Colonic mucosa (tissue), 4 donors: Measurements from ENCODE around the gene SCN1B. TPM values are rescaled to one million over a fixed set of nuclear protein-coding genes. Genes with fewer than 3 reads are reported as not detected.
A peak's percentile ranks its signal among the peaks of the same experiment; 100 is the strongest.
"Not testable (repeated sequence)": the region's sequence is repeated elsewhere in the genome, so short reads cannot be mapped to it uniquely, and the experiment has no call there.

Experiments used
- DNase-seq: peaks from one replicate; pipeline ENCODE4 v3.0.0-alpha.2; 2020
- H3K27ac ChIP-seq: fragments of 200-600 bp; one replicate; pipeline ENCODE4 v1.8.0; 2021
- H3K27me3 ChIP-seq: fragments of 200-600 bp; one replicate; pipeline ENCODE4 v1.8.0; 2021
- H3K36me3 ChIP-seq: fragments of 200-600 bp; one replicate; pipeline ENCODE4 v1.8.0; 2021
- H3K4me1 ChIP-seq: fragments of 200-600 bp; one replicate; pipeline ENCODE4 v1.8.0; 2021; ENCODE audit warnings: mild to moderate bottlenecking
- H3K4me3 ChIP-seq: fragments of 200-600 bp; one replicate; pipeline ENCODE4 v1.8.0; 2021
- H3K9ac ChIP-seq, 2 donors: one replicate each; pipeline ENCODE4 v1.7.0; 2013; ENCODE audit warnings: control low read depth in 2 of 2, low read depth in 2 of 2, low read length in 2 of 2
- H3K9me3 ChIP-seq: fragments of 200-600 bp; one replicate; pipeline ENCODE4 v1.8.0; 2021
- CTCF ChIP-seq: fragments of 200-600 bp; IDR thresholded peaks from one replicate; pipeline ENCODE4 v1.8.0; 2022; ENCODE audit warnings: antibody characterized with exemption, mild to moderate bottlenecking
- intact Hi-C: fragments of 100-400 bp; cut with DNase I; formaldehyde crosslinking; loops from one replicate; pipeline ENCODE4 v1.14.1; 2022
- total RNA-seq, 2 donors: library from RNA; stranded (reverse); fragmentation: NEBNext Ultra II Directional in 1 of 2; extraction: Animal tissue kit (Norgen Biotek cat#: 25700) in 1 of 2; gene quantifications; one replicate each; pipeline ENCODE4 v1.2.1, GENCODE V29; 2021
- donor health status: healthy.
- donor health status: DM: no; HTN: no; CAD: no.
- donor health status: DM: no; HTN: no; CAD: no.

SCN1B gene
- total RNA-seq, 2 donors from 2014 or later = 1.8 to 2.1 TPM

- H3K36me3 ChIP-seq = no peaks in the 10 kb centered on the region
These were observed 42.2 kb upstream of the SCN1B start for GRCh38 chr19:34988119-34988518.

GRCh38 chr19:34989298-34989697 lies 41.0 kb upstream of the SCN1B start:
- no peak for DNase-seq
- intact Hi-C loops = no loop called here
- no peak for TF ChIP-seq CTCF
- H3K27me3 ChIP-seq = no peaks in the 10 kb centered on the region
- H3K9ac ChIP-seq = no peak overlapping the region
- no peak overlapping the region for H3K4me3 ChIP-seq
- H3K27ac ChIP-seq = no peak overlapping the region
- H3K9me3 ChIP-seq = no peaks in the 10 kb centered on the region
- H3K36me3 ChIP-seq = no peaks in the 10 kb centered on the region
- H3K4me1 ChIP-seq = peaks cover 3% of the 10 kb centered on the region

More at GRCh38 chr19:34988119-34988518, 42.2 kb upstream of the SCN1B start:
- TF ChIP-seq CTCF = no peak
- Histone ChIP-seq H3K4me1 (no peaks in the 10 kb centered on the region), H3K27me3 (no peaks in the 10 kb centered on the region), H3K9me3 (no peaks in the 10 kb centered on the region), H3K9ac (no peak overlapping the region), H3K27ac (no peak overlapping the region), H3K4me3 (no peak overlapping the region)
- intact Hi-C loops = no loop called here
- DNase-seq = no peak

GRCh38 chr19:34990578-34991192 lies 39.6 kb upstream of the SCN1B start:
- no peak overlapping the region for H3K9ac ChIP-seq
- no peak for DNase-seq
- no peaks in the 10 kb centered on the region for H3K27me3 ChIP-seq
- intact Hi-C loops = no loop called here
- H3K9me3 ChIP-seq = no peaks in the 10 kb centered on the region
- no peak for TF ChIP-seq CTCF
- H3K36me3 ChIP-seq = no peaks in the 10 kb centered on the region
- H3K4me3 ChIP-seq = no peak overlapping the region
- H3K27ac ChIP-seq = no peak overlapping the region
- H3K4me1 ChIP-seq = peaks cover 13% of the 10 kb centered on the region

GRCh38 chr19:34991542-34992333 lies 38.5 kb upstream of the SCN1B start:
- TF ChIP-seq CTCF = no peak
- H3K36me3 ChIP-seq = no peaks in the 10 kb centered on the region
- H3K9ac ChIP-seq = no peak overlapping the region
- no peak overlapping the region for H3K4me3 ChIP-seq
- no peak overlapping the region for H3K27ac ChIP-seq
- intact Hi-C loops = no loop called here
- no peak for DNase-seq
- H3K9me3 ChIP-seq = no peaks in the 10 kb centered on the region
- no peaks in the 10 kb centered on the region for H3K27me3 ChIP-seq
- peaks cover 22% of the 10 kb centered on the region for H3K4me1 ChIP-seq

- H3K9me3 ChIP-seq, H3K9ac ChIP-seq, intact Hi-C loops, H3K36me3 ChIP-seq, DNase-seq, H3K27ac ChIP-seq, H3K4me3 ChIP-seq, H3K27me3 ChIP-seq: not testable (repeated sequence)
- peaks cover 23% of the 10 kb centered on the region for H3K4me1 ChIP-seq
These were observed 37.7 kb upstream of the SCN1B start for GRCh38 chr19:34992582-34992981.

GRCh38 chr19:34994286-34994642 lies 36.0 kb upstream of the SCN1B start:
- Histone ChIP-seq H3K4me1 (peaks cover 23% of the 10 kb centered on the region), H3K9ac (peak overlapping the region in 1 of 2 donors; percentile 48), H3K27ac (peak overlapping the region; percentile 55), H3K9me3 (no peaks in the 10 kb centered on the region), H3K36me3 (no peaks in the 10 kb centered on the region), H3K27me3 (no peaks in the 10 kb centered on the region), H3K4me3 (no peak overlapping the region)
- intact Hi-C loops = no loop called here
- TF ChIP-seq CTCF = no peak
- DNase-seq = no peak
